ENCODE measurements around the gene GSTCD. TPM values are rescaled to one million over a fixed set of nuclear protein-coding genes. Genes with fewer than 3 reads are reported as not detected.

GSTCD gene
- total and polyA plus RNA-seq, 2 of the 4 experiments (the other 2 are of a cell fraction) = 5.2 to 20.3 TPM

DNA sequence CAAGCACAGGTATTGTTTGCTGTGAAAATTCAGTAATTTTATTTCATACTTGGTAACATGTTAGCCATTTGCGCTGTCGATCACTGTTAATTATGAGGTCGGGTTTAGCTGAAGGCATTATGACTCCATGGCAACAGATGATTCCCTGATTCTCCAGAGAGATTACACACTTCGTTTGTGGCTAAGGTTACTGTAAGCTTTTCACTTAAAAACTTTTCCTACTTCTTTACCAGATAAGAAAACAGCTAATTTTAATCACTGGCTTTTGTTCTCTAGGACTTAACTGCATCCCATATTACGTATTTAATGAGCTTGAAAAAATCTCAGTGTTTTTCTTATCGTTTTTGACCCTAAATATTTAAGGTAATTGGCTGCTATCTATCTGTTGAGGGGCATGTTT, 2.1 kb downstream of the GSTCD start:
- H3K9me3 ChIP-seq (ENCODE audit: control insufficient read depth, insufficient read depth, low read length) = no peaks in the 10 kb centered on the region
- H2BK20ac ChIP-seq (ENCODE audit: low read depth, low read length) = no peak overlapping the region
- H4K8ac ChIP-seq (ENCODE audit: low read depth in 2 of 2, low read length in 2 of 2) = no peak overlapping the region
- in situ Hi-C loops (cut with MboI; ENCODE audit: low sequenced_read_pairs) (no loop called here), dilution Hi-C loops (cut with HindIII; ENCODE audit: low sequenced_read_pairs, unreplicated experiment) (no loop called here), intact Hi-C loops (cut with micrococcal nuclease) (no loop called here)
- no peak overlapping the region for H2AK9ac ChIP-seq (replicated peaks; ENCODE audit: low read depth, low read length, poor library complexity)
- H3K4me3 ChIP-seq (ENCODE audit: insufficient read depth, low read depth, low read length) = no peak overlapping the region
- H3K36me3 ChIP-seq (ENCODE audit: control insufficient read depth, insufficient read depth, low read length) = no peaks in the 10 kb centered on the region
- no peak overlapping the region for H3K18ac ChIP-seq (ENCODE audit: low read depth, low read length)
- ChIA-PET CTCF (no interaction called here), POLR2A (ENCODE audit: unreplicated experiment) (no interaction called here)
- H3K9ac ChIP-seq (ENCODE audit: low read depth, low read length) = no peak overlapping the region
- no peak overlapping the region for H3K56ac ChIP-seq (ENCODE audit: extremely low read depth, insufficient read depth, low read length)
- H2AK5ac ChIP-seq (ENCODE audit: low read depth, low read length) = no peak overlapping the region
- H3K27me3 ChIP-seq (ENCODE audit: control insufficient read depth, insufficient read depth, low read length) = no peaks in the 10 kb centered on the region
- peaks cover 16 to 35% of the 10 kb centered on the region in 2 experiments for H3K79me1 ChIP-seq (ENCODE audit: low read depth in 1 of 2, low read length in 2 of 2)
- no peak overlapping the region for H2BK120ac ChIP-seq (ENCODE audit: low read depth, low read length)
- H3K9me1 ChIP-seq (ENCODE audit: insufficient read depth, low read length) = no peaks in the 10 kb centered on the region
- no peak overlapping the region for H4K91ac ChIP-seq (ENCODE audit: insufficient read depth, low read depth, low read length)
- no peak overlapping the region for H2BK5ac ChIP-seq (ENCODE audit: low read depth, low read length, poor library complexity, severe bottlenecking)
- no peak overlapping the region for H2BK15ac ChIP-seq (ENCODE audit: low read depth, low read length)
- no peak overlapping the region for H4K5ac ChIP-seq (ENCODE audit: low read depth, low read length)
- no TSS peak for BruUV-seq (replicated peaks)
- no peaks in the 10 kb centered on the region for H4K20me1 ChIP-seq (ENCODE audit: insufficient read depth, low read length)
- no peak overlapping the region for H3K4me2 ChIP-seq (ENCODE audit: low read depth, low read length)
- no peaks in the 10 kb centered on the region for H3K4me1 ChIP-seq (ENCODE audit: control insufficient read depth, insufficient read depth, low read length)
- H3K27ac ChIP-seq (ENCODE audit: insufficient read depth, low read length) = no peak overlapping the region
- H3K14ac ChIP-seq (replicated peaks; ENCODE audit: low read depth, low read length) = no peak overlapping the region
- no peak overlapping the region for H2AFZ ChIP-seq (replicated peaks; ENCODE audit: low read length, poor library complexity)
- peak; percentile 66; the same call in 1 of the 2 replicates for TF ChIP-seq RFX5 (IDR thresholded peaks at IDR 0.05; ENCODE audit: low read depth, low read length)
- no peak for TF ChIP-seq RCOR1 (IDR thresholded peaks at IDR 0.05; ENCODE audit: insufficient replicate concordance, low read length)
- H3K4ac ChIP-seq (ENCODE audit: low read depth, low read length) = no peak overlapping the region
- ATAC-seq (ENCODE audit: low read depth) = no peak
- H3K23ac ChIP-seq (ENCODE audit: low read depth, low read length) = no peak overlapping the region
- DNase-seq = no peak
- no CpG with 5 or more reads among the region's 6 CpGs for WGBS, 2 experiments (ENCODE audit: extremely low coverage in 2 of 2, insufficient read length in 1 of 2)

Data from IMR-90 (cell line).